ENCODE results near the gene PTPRF.

DNA sequence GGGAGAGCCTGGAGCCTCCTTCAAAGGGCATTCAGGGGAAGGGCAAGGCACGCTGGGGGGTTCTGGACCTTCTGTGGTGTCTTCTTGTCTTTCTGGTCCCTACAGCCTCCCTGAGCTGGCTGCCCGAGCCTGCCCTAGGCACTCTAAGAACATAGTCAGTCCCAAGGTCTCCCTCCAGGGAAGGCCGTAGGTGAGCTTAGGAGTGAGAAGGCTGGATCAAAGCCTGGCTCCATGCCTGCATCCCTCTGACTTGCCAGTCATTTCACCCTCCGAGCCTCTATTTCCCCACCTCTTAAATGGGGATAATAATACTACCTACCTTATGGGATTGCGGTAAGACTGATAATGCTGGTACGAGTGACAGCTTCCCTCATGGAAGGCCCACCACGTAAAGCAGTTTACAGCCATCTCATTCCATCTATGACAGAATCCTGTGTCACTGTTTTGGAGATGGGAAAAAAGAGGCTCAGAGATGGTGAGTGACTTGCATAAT is 20.8 kb downstream of the PTPRF start:
- no peak for TF ChIP-seq POLR2AphosphoS5 (IDR thresholded peaks at IDR 0.05; ENCODE audit: low read depth, low read length)
- no peak for TF ChIP-seq POLR2A (IDR thresholded peaks at IDR 0.05; ENCODE audit: low read depth, low read length)
